Suprapubic skin (tissue), 4 donors: ENCODE results near the gene REXO1. TPM values are rescaled to one million over a fixed set of nuclear protein-coding genes. Genes with fewer than 3 reads are reported as not detected.

Experiments used
- DNase-seq, 2 donors: peaks; one replicate each; pipeline ENCODE4 v3.0.0-alpha.2; 2019; ENCODE audit warnings: low spot score in 2 of 2
- H3K27ac ChIP-seq: fragments of 200-600 bp; sonication (generic); one replicate; pipeline ENCODE4 v1.5.1; 2019
- H3K27me3 ChIP-seq: fragments of 200-600 bp; sonication (generic); one replicate; pipeline ENCODE4 v1.5.1; 2019
- H3K36me3 ChIP-seq: fragments of 200-600 bp; sonication (generic); one replicate; pipeline ENCODE4 v1.5.1; 2019
- H3K4me1 ChIP-seq: fragments of 200-600 bp; sonication (generic); one replicate; pipeline ENCODE4 v1.5.1; 2019
- H3K4me3 ChIP-seq: fragments of 200-600 bp; sonication (generic); one replicate; pipeline ENCODE4 v1.5.1; 2019; ENCODE audit warnings: mild to moderate bottlenecking
- H3K9me3 ChIP-seq: fragments of 200-600 bp; sonication (generic); one replicate; pipeline ENCODE4 v1.5.1; 2019
- EP300 ChIP-seq: sonication (generic); formaldehyde crosslinking; IDR thresholded peaks from one replicate; pipeline ENCODE4 v1.6.1; 2017; ENCODE audit warnings: antibody characterized with exemption
- POLR2A ChIP-seq, 2 donors: fragments of 450-650 bp; IDR thresholded peaks; one replicate each; pipeline ENCODE4 v1.6.1; 2017; ENCODE audit warnings: antibody characterized with exemption in 2 of 2, mild to moderate bottlenecking in 2 of 2, moderate library complexity in 2 of 2
- POLR2AphosphoS5 ChIP-seq, 3 donors: sonication (generic); formaldehyde crosslinking; IDR thresholded peaks; one replicate each; pipeline ENCODE4 v1.6.1; 2017; ENCODE audit warnings: antibody characterized with exemption in 3 of 3
- WGBS: methylation state at CpG from one replicate; pipeline ENCODE4 v1.1.5; 2018; 5-methylcytosine and 5-hydroxymethylcytosine counted together
- total RNA-seq, 4 donors: library from RNA; depleted of rRNA; stranded (reverse); fragments of >200 nt; gene quantifications; one replicate each; pipeline ENCODE4 v1.1.0, GENCODE V29; 2016
- TF ChIP-seq, protein P1 (sequence below), 2 donors: fragments of 200-600 bp in 1 of 2; fragments of 450-650 bp in 1 of 2; sonication (generic) in 1 of 2; IDR thresholded peaks; one replicate each; pipeline ENCODE4 v1.5.1; 2016 to 2019; ENCODE audit warnings: antibody characterized with exemption in 2 of 2, mild to moderate bottlenecking in 1 of 2, moderate library complexity in 1 of 2

Gene REXO1
- total RNA-seq, 4 donors from 2014 or later = 31.8 to 63.1 (median 38.3) TPM

DNA sequence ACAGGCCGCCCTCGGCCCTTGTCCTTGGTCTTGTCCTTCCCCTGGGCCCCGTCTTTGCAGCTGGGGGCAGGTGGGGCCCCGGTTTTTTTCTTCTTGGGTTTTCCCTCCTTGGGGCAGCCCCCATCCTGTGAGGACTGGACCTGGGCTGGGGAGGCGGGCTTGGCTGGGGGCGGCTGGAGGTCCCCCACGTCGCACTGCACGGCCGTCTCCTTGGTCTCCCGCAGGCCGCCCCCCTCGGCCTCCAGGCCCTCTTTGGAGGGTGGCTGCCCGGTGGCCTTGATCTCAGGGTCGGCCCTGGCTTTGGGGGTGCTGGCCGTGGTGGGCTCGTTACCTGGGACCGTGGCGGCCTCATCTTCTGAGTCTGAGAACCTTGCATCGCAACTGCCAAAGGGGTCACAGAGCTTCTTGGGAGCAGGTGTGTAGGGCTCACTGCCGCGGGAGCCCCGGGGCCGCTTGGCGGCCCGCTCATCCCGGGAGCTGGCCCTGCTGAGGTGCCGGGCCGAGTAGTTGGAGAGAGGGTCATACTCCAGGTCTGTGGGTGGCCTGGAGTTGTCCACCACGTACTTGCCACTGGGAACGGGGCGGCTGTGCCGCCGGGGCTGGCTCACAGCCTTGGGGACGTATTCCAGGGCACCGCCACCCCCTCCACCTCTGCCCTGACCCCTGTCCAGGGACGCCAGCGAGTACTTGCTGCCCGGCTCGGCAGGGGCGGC is 20.6 kb downstream of the REXO1 start:
- Histone ChIP-seq H3K36me3 (peaks cover 69% of the 10 kb centered on the region), H3K9me3 (no peaks in the 10 kb centered on the region), H3K27ac (no peak overlapping the region), H3K4me1 (peaks cover 11% of the 10 kb centered on the region), H3K4me3 (no peak overlapping the region), H3K27me3 (no peaks in the 10 kb centered on the region)
- TF ChIP-seq EP300 = no peak
- no peak for TF ChIP-seq POLR2A (IDR thresholded peaks at IDR 0.05)
- TF ChIP-seq POLR2AphosphoS5 (IDR thresholded peaks at IDR 0.05) = no peak
- TF ChIP-seq, protein P1, sequence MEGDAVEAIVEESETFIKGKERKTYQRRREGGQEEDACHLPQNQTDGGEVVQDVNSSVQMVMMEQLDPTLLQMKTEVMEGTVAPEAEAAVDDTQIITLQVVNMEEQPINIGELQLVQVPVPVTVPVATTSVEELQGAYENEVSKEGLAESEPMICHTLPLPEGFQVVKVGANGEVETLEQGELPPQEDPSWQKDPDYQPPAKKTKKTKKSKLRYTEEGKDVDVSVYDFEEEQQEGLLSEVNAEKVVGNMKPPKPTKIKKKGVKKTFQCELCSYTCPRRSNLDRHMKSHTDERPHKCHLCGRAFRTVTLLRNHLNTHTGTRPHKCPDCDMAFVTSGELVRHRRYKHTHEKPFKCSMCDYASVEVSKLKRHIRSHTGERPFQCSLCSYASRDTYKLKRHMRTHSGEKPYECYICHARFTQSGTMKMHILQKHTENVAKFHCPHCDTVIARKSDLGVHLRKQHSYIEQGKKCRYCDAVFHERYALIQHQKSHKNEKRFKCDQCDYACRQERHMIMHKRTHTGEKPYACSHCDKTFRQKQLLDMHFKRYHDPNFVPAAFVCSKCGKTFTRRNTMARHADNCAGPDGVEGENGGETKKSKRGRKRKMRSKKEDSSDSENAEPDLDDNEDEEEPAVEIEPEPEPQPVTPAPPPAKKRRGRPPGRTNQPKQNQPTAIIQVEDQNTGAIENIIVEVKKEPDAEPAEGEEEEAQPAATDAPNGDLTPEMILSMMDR (IDR thresholded peaks at IDR 0.05) = no peak
- 91% methylated on average over 8 of the region's 41 CpGs for WGBS
- no peak for DNase-seq

DNA sequence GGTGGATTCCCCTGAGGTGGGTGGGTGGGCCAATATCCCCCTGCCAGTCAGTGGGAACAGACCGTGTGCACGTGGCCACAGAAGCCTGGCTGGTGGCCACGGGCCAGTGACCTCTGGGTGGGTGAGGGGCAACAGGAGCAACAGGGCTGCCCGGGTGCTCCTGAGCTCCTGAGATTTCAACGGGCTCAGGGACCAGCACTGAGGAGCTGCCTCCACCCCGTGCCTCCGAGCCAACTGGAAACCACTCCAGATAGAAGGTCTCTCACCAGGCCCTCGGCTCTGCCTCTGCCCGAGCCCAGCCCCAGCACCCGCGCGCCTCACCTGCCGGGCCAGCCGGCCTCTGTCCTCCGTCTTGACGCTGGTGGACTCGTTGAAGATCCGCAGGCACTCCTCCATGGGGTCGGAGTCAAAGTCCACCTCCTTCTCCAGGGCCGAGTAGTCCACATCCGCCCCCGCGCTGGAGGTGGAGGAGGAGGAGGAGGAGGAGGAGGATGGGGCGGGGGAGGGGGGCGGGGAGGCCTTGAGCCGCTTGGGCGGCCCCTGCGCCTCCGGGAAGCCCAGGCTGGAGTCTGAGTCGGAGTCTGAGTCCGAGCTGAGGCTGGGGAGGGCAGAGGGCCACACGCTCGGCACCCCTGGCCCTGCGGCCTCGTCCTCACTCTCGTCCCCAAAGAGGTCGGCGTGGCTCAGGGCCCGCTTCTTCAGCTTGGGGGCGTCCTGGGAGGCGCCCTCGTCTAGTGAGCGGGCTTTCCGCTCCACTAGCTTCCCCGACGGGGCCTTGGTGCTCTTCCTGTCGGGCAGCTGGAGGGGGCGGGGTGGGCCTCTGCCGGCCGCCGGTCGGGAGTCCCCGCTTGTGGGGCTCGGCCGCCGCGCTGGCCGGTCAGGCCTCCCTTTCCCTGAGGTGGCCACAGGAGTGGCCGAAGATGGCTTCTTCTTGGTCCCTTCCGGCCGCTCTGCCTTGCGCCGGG is 21.4 kb downstream of the REXO1 start:
- H3K27ac ChIP-seq = no peak overlapping the region
- H3K36me3 ChIP-seq = peaks cover 73% of the 10 kb centered on the region
- no peaks in the 10 kb centered on the region for H3K9me3 ChIP-seq
- TF ChIP-seq, protein P1 (IDR thresholded peaks at IDR 0.05) = no peak
- 86% methylated on average over 20 of the region's 63 CpGs for WGBS
- H3K4me1 ChIP-seq = peaks cover 11% of the 10 kb centered on the region
- no peaks in the 10 kb centered on the region for H3K27me3 ChIP-seq
- DNase-seq = no peak
- H3K4me3 ChIP-seq = no peak overlapping the region

DNA sequence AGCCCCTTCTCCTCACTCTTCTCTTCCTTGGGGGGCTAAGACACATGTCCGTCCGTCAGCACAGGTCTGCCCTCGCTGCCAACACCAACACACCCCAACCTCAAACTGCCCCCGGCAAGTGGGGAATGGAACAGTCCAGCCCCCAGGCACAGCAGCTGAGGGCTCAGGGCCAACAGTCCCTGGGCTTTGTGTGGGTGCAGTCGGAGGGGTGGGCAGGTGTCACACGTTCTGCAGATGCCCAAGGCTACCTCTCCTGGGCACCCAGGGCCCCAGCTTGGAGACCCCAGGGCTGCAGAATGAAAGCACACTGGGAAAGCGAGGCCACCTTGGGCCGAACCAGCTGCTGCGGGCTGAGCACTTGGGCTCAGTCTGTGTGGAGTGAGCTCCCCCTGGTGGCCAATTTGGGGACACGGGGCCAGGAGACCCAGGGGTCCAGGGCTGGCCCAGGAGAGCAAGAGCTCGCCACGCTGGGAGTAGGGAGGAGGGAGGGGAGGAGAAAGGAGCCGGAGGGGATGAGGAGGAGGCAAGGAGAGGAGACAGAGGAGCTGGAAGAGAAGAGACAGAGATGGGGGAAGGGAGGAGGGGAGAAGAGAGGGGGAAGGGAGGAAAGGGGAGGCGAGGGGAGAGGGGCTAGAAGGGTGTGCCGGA is 22.2 kb downstream of the REXO1 start:
- Histone ChIP-seq H3K4me1 (peaks cover 11% of the 10 kb centered on the region), H3K9me3 (no peaks in the 10 kb centered on the region), H3K4me3 (no peak overlapping the region), H3K36me3 (peaks cover 80% of the 10 kb centered on the region), H3K27me3 (no peaks in the 10 kb centered on the region), H3K27ac (no peak overlapping the region)
- TF ChIP-seq EP300 (no peak), POLR2A (IDR thresholded peaks at IDR 0.05) (no peak), POLR2AphosphoS5 (IDR thresholded peaks at IDR 0.05) (no peak)
- TF ChIP-seq, protein P1 (IDR thresholded peaks at IDR 0.05) = peak; percentile 82 to 88
- WGBS = 29% methylated on average over 13 of the region's 15 CpGs
- DNase-seq = peak in 1 of 2 donors; percentile 87

DNA sequence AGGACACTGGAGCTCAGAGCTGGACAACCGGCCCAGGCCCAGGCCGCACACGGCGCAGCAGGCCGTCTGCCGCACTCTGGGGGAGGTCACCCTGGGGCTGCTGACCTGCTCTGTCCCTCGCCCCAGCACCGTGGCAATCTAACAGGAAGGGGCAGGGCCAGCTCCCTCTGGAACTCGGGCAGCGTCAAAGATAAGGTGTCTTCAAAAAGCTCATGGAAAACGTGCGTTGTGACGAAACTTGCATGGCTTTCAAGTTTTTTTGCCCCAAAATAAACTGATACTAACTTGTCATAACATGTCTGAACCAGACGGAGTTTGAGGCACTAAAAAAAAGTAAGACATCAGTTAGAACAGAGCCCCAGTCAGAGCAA is 24.0 kb downstream of the REXO1 start:
- DNase-seq = no peak
- no peaks in the 10 kb centered on the region for H3K9me3 ChIP-seq
- no peak overlapping the region for H3K4me3 ChIP-seq
- H3K27ac ChIP-seq = no peak overlapping the region
- H3K36me3 ChIP-seq = peaks cover 84% of the 10 kb centered on the region
- peaks cover 11% of the 10 kb centered on the region for H3K4me1 ChIP-seq
- TF ChIP-seq, protein P1 (IDR thresholded peaks at IDR 0.05) = no peak
- TF ChIP-seq POLR2A (IDR thresholded peaks at IDR 0.05) (no peak), POLR2AphosphoS5 (IDR thresholded peaks at IDR 0.05) (no peak), EP300 (no peak)
- 81% methylated on average over 9 of the region's 14 CpGs for WGBS
- no peaks in the 10 kb centered on the region for H3K27me3 ChIP-seq
